H1 (cell line): ENCODE measurements around the gene ARHGAP32. TPM values are rescaled to one million over a fixed set of nuclear protein-coding genes. Genes with fewer than 3 reads are reported as not detected.

Source experiments
- CTCF ChIA-PET: fragments of 300-600 bp; sonication (Branson Sonifier 250); formaldehyde crosslinking; loops from one replicate; lab custom pipeline; 2021; ENCODE audit not compliant: partially characterized antibody; lab: Charles Lee
- POLR2A ChIA-PET: fragments of 300-600 bp; sonication (Branson Sonifier 250); formaldehyde crosslinking; loops from one replicate; lab custom pipeline; 2021; ENCODE audit warnings: inconsistent platforms; ENCODE audit not compliant: partially characterized antibody; lab: Charles Lee
- DNase-seq, 2 experiments: peaks; one replicate each; pipeline versions ENCODE4 v3.0.0 to v3.0.0-alpha.2; 2010 to 2022; ENCODE audit warnings: low spot score in 2 of 2, low read depth in 1 of 2, mixed read lengths in 1 of 2
- FAIRE-seq: peaks from 2 replicates; lab custom pipeline; 2011; peaks lifted over from hg19 to GRCh38; lab: Jason Lieb, UNC
- H2AFZ ChIP-seq: 2 replicates; pipeline ENCODE4 v1.8.1; 2012; ENCODE audit warnings: low read length, inconsistent platforms
- H2AK5ac ChIP-seq: 2 replicates; pipeline ENCODE4 v1.6.1; 2013; ENCODE audit warnings: low read depth, low read length
- H2BK120ac ChIP-seq: replicated peaks from 2 replicates; pipeline ENCODE3; 2013; ENCODE audit warnings: low read depth, low read length, inconsistent platforms
- H2BK12ac ChIP-seq: 2 replicates; pipeline ENCODE4 v1.6.1; 2013; ENCODE audit warnings: low read depth, low read length
- H2BK15ac ChIP-seq: 2 replicates; pipeline ENCODE4 v1.6.1; 2013; ENCODE audit warnings: low read length
- H2BK20ac ChIP-seq: 2 replicates; pipeline ENCODE4 v1.6.1; 2013; ENCODE audit warnings: low read length
- H2BK5ac ChIP-seq: 2 replicates; pipeline ENCODE4 v1.6.1; 2013; ENCODE audit warnings: low read depth, low read length
- H3K14ac ChIP-seq: 2 replicates; pipeline ENCODE4 v1.6.1; 2013; ENCODE audit warnings: inconsistent platforms; ENCODE audit not compliant: insufficient read length
- H3K18ac ChIP-seq: 2 replicates; pipeline ENCODE4 v1.6.1; 2013; ENCODE audit warnings: low read length; ENCODE audit errors: extremely low read depth
- H3K23ac ChIP-seq: 2 replicates; pipeline ENCODE4 v1.6.1; 2013; ENCODE audit warnings: inconsistent platforms; ENCODE audit not compliant: insufficient read length
- H3K23me2 ChIP-seq: 2 replicates; pipeline ENCODE4 v1.6.1; 2013; ENCODE audit warnings: low read depth, low read length
- H3K27ac ChIP-seq: 2 replicates; pipeline ENCODE4 v1.6.1; 2011; ENCODE audit warnings: low read depth, low read length, inconsistent platforms
- H3K27me3 ChIP-seq, 4 experiments: replicated peaks in 1 of 4; 1 replicate in 1 of 4; 2 replicates in 3 of 4; pipeline versions ENCODE4 v1.6.1 to v1.8.1; 2011 to 2013; ENCODE audit warnings: low read length in 3 of 4, mild to moderate bottlenecking in 3 of 4, inconsistent platforms in 2 of 4, mixed read lengths in 2 of 4, moderate library complexity in 1 of 4; ENCODE audit not compliant: control insufficient read depth in 3 of 4, insufficient read depth in 3 of 4; ENCODE audit errors: extremely low read depth in 1 of 4
- H3K36me3 ChIP-seq, 4 experiments: 2 replicates each; pipeline versions ENCODE4 v1.6.1 to v1.8.1; 2011 to 2013; ENCODE audit warnings: mild to moderate bottlenecking in 4 of 4, low read length in 3 of 4, moderate library complexity in 2 of 4, control low read depth in 1 of 4, inconsistent platforms in 1 of 4; ENCODE audit not compliant: insufficient read depth in 4 of 4, control insufficient read depth in 2 of 4
- H3K4ac ChIP-seq: replicated peaks from 2 replicates; pipeline ENCODE3; 2013; ENCODE audit warnings: low read length, low read depth, mixed read lengths, inconsistent platforms; ENCODE audit not compliant: insufficient read length
- H3K4me1 ChIP-seq, 4 experiments: replicated peaks in 1 of 4; 1 replicate in 1 of 4; 2 replicates in 3 of 4; pipeline versions ENCODE4 v1.6.1 to v1.8.1; 2011 to 2013; ENCODE audit warnings: low read length in 3 of 4, inconsistent platforms in 2 of 4, mixed read lengths in 1 of 4; ENCODE audit not compliant: insufficient read depth in 4 of 4, control insufficient read depth in 3 of 4
- H3K4me2 ChIP-seq, 2 experiments: 2 replicates each; pipeline versions ENCODE4 v1.6.1 to v1.8.1; 2011 to 2013; ENCODE audit warnings: low read depth in 2 of 2, low read length in 2 of 2, control low read depth in 1 of 2, inconsistent platforms in 1 of 2, mild to moderate bottlenecking in 1 of 2; ENCODE audit not compliant: insufficient read depth in 1 of 2
- H3K4me3 ChIP-seq, 4 experiments: fragments of 200-600, 300-600 bp in 1 of 4; sonication (generic), shearing (Covaris generic), sonication (Bioruptor Twin) in 1 of 4; 2 replicates each; pipeline versions ENCODE4 v1.5.1 to v1.8.1; 2011 to 2016; ENCODE audit warnings: low read length in 4 of 4, low read depth in 3 of 4, control low read depth in 2 of 4, inconsistent platforms in 2 of 4, mild to moderate bottlenecking in 2 of 4, mixed read lengths in 1 of 4, moderate library complexity in 1 of 4; ENCODE audit not compliant: insufficient read depth in 2 of 4; ENCODE audit errors: extremely low read depth in 1 of 4
- H3K56ac ChIP-seq: replicated peaks from 2 replicates; pipeline ENCODE3; 2013; ENCODE audit warnings: low read depth, mild to moderate bottlenecking, mixed read lengths, low read length, inconsistent platforms; ENCODE audit not compliant: insufficient read length
- H3K79me1 ChIP-seq: 2 replicates; pipeline ENCODE4 v1.6.1; 2013; ENCODE audit warnings: low read depth, low read length, control low read depth
- H3K79me2 ChIP-seq, 2 experiments: 2 replicates each; pipeline versions ENCODE4 v1.6.1 to v1.8.1; 2012 to 2013; ENCODE audit warnings: low read length in 2 of 2, mild to moderate bottlenecking in 2 of 2, inconsistent platforms in 1 of 2; ENCODE audit not compliant: insufficient read depth in 2 of 2, control insufficient read depth in 1 of 2
- H3K9ac ChIP-seq, 4 experiments: replicated peaks in 1 of 4; 1 replicate in 1 of 4; 2 replicates in 3 of 4; pipeline versions ENCODE4 v1.6.1 to v1.8.1; 2011 to 2013; ENCODE audit warnings: low read depth in 3 of 4, low read length in 3 of 4, control low read depth in 2 of 4, mild to moderate bottlenecking in 2 of 4, moderate library complexity in 2 of 4, inconsistent platforms in 1 of 4; ENCODE audit errors: extremely low read depth in 1 of 4
- H3K9me3 ChIP-seq, 2 experiments: 2 replicates each; pipeline versions ENCODE4 v1.6.1 to v1.8.1; 2012 to 2013; ENCODE audit warnings: mild to moderate bottlenecking in 2 of 2, moderate library complexity in 2 of 2, control low read depth in 1 of 2, inconsistent platforms in 1 of 2, low read depth in 1 of 2, low read length in 1 of 2, mixed read lengths in 1 of 2; ENCODE audit not compliant: insufficient read depth in 2 of 2
- H4K20me1 ChIP-seq, 2 experiments: replicated peaks in 1 of 2; 2 replicates each; pipeline versions ENCODE3 to v1.8.1; 2011 to 2013; ENCODE audit warnings: inconsistent platforms in 2 of 2, low read length in 2 of 2, mild to moderate bottlenecking in 1 of 2; ENCODE audit not compliant: insufficient read depth in 2 of 2, control insufficient read depth in 1 of 2
- H4K5ac ChIP-seq: 2 replicates; pipeline ENCODE4 v1.6.1; 2013; ENCODE audit warnings: low read length, low read depth, mixed read lengths, inconsistent platforms; ENCODE audit not compliant: insufficient read length
- H4K8ac ChIP-seq: 2 replicates; pipeline ENCODE4 v1.8.0; 2013; ENCODE audit warnings: mild to moderate bottlenecking, moderate library complexity, low read length, inconsistent platforms; ENCODE audit not compliant: insufficient read depth; ENCODE audit errors: extremely low read depth
- H4K91ac ChIP-seq: replicated peaks from 2 replicates; pipeline ENCODE3; 2013; ENCODE audit warnings: low read length, mixed read lengths, inconsistent platforms; ENCODE audit not compliant: insufficient read length
- EP300 ChIP-seq, 2 experiments: IDR thresholded peaks; 1 replicate in 1 of 2; 2 replicates in 1 of 2; pipeline ENCODE4 v1.6.1; 2011 to 2012; ENCODE audit warnings: low read depth in 2 of 2, low read length in 2 of 2, mild to moderate bottlenecking in 2 of 2, borderline replicate concordance in 1 of 2, inconsistent platforms in 1 of 2, moderate library complexity in 1 of 2
- WGBS, 2 experiments: shearing (Covaris generic) in 1 of 2; methylation state at CpG; one replicate each; pipeline versions ENCODE4 v1.1.6 to v1.1.7; 2013 to 2015; ENCODE audit warnings: low lambda C conversion rate in 2 of 2, mixed read lengths in 2 of 2, inconsistent platforms in 1 of 2, low coverage in 1 of 2, missing lambda C conversion rate in 1 of 2; ENCODE audit not compliant: insufficient replicate concordance in 2 of 2, insufficient coverage in 1 of 2, insufficient read length in 1 of 2; ENCODE audit errors: extremely low coverage in 1 of 2, missing lambda C conversion rate in 1 of 2; 5-methylcytosine and 5-hydroxymethylcytosine counted together
- polyA plus RNA-seq, 7 experiments: library from polyadenylated mRNA; depleted of rRNA in 3 of 7; stranded (reverse) in 5 of 7; unstranded in 2 of 7; fragments of >200 nt in 5 of 7; fragments of 200-250 nt in 2 of 7; gene quantifications; 1 replicate in 5 of 7; 2 replicates in 1 of 7; 4 replicates in 1 of 7; pipeline versions ENCODE4 v1.2.1 to v1.2.3, GENCODE V29; 2011 to 2013; ENCODE audit warnings: missing spikeins in 2 of 7, mixed read lengths in 2 of 7
- total RNA-seq: library from RNA; stranded (reverse); fragmentation: NEBNext Ultra II Directional; extraction: Animal tissue kit (Norgen Biotek cat#: 25700); gene quantifications from 2 replicates; pipeline ENCODE4 v1.2.1, GENCODE V29; 2021

The ARHGAP32 gene
- total and polyA plus RNA-seq, 2 of the 8 experiments (the other 6 are each of a cell fraction or from before 2014, with no cell fraction given), result 13.7 to 30.0 TPM

- FAIRE-seq (no peak), DNase-seq (no peak)
- no peak overlapping the region for H2AFZ ChIP-seq
Observed at GRCh38 chr11:129190087-129190486, 2.0 kb downstream of the ARHGAP32 start.

More at GRCh38 chr11:129190087-129190486, 2.0 kb downstream of the ARHGAP32 start:
- no peak overlapping the region for H3K27ac ChIP-seq
- no peak overlapping the region for H2BK15ac ChIP-seq
- POLR2A ChIA-PET, result no interaction called here
- H2BK5ac ChIP-seq, result no peak overlapping the region
- peaks cover 0 to 7% (median 5%) of the 10 kb centered on the region in 4 experiments; a peak in 6 of 7 replicates for H3K4me1 ChIP-seq
- no peak overlapping the region for H3K14ac ChIP-seq
- no peak overlapping the region for H2BK12ac ChIP-seq
- H4K5ac ChIP-seq, result no peak overlapping the region
- H3K4me3 ChIP-seq, result no peak overlapping the region
- TF ChIP-seq EP300 (IDR thresholded peaks at IDR 0.05; ENCODE audit: borderline replicate concordance in 1 of 2, low read depth in 2 of 2, low read length in 2 of 2), result no peak
- no peak overlapping the region for H3K23ac ChIP-seq
- CTCF ChIA-PET, result interaction anchor here (0.8 to 1.2 kb wide), 3 partner anchors 55 to 560 kb away, joined by 3 read pairs; no protein-coding TSS in a partner anchor
- H3K4me2 ChIP-seq, result no peak overlapping the region; a peak in 1 of 4 replicates
- H3K27me3 ChIP-seq, result no peaks in the 10 kb centered on the region
- no peak overlapping the region for H3K9ac ChIP-seq
- no peak overlapping the region for H4K91ac ChIP-seq
- 0 out of 4 replicates have a peak, but pooled peaks cover 2 to 6% of the 10 kb centered on the region in 2 experiments for H3K9me3 ChIP-seq
- no peaks in the 10 kb centered on the region for H4K20me1 ChIP-seq
- no peak overlapping the region for H2BK20ac ChIP-seq
- peaks cover 0 to 62% of the 10 kb centered on the region in 2 experiments; a peak in 2 of 4 replicates for H3K79me2 ChIP-seq
- no peak overlapping the region for H2BK120ac ChIP-seq
- no peak overlapping the region for H3K18ac ChIP-seq
- H3K56ac ChIP-seq, result no peak overlapping the region
- peak overlapping the region; percentile 58; the same call in 1 of the 2 replicates for H2AK5ac ChIP-seq
- 84% methylated on average over 4 of the region's 4 CpGs; no CpG with 5 or more reads in 1 of the 2 experiments for WGBS, 2 experiments
- no peaks in the 10 kb centered on the region; the same call in 1 of the 2 replicates for H3K79me1 ChIP-seq
- H3K4ac ChIP-seq, result no peak overlapping the region
- H3K36me3 ChIP-seq, result no peaks in the 10 kb centered on the region
- no peak overlapping the region for H4K8ac ChIP-seq
- H3K23me2 ChIP-seq, result no peaks in the 10 kb centered on the region
